HepG2 (cell line): ENCODE results near the gene GPC2. TPM values are rescaled to one million over a fixed set of nuclear protein-coding genes. Genes with fewer than 3 reads are reported as not detected.

Source experiments
- CHD4 ChIP-seq: fragments of 200-600 bp; sonication (generic); IDR thresholded peaks from 2 replicates; pipeline ENCODE4 v1.7.0; 2017; ENCODE audit warnings: mild to moderate bottlenecking, low read length, borderline replicate concordance
- GLI4 ChIP-seq: sonication (generic); formaldehyde crosslinking; IDR thresholded peaks from 2 replicates; pipeline ENCODE4 v1.5.1; 2020; ENCODE audit warnings: missing genetic modification reagents, mild to moderate bottlenecking, moderate library complexity, borderline replicate concordance
- HCFC1 ChIP-seq: fragments of 150-350 bp; IDR thresholded peaks from 2 replicates; pipeline ENCODE4 v1.6.1; 2014; ENCODE audit warnings: low read depth, low read length
- IRF1 ChIP-seq: sonication (generic); formaldehyde crosslinking; IDR thresholded peaks from 2 replicates; pipeline ENCODE4 v1.4.0; 2020; ENCODE audit warnings: low read depth, mild to moderate bottlenecking, missing genetic modification reagents
- KDM1A ChIP-seq: IDR thresholded peaks from 2 replicates; pipeline ENCODE4 v1.6.1; 2016; ENCODE audit warnings: missing compliant biosample characterization
- PRDM10 ChIP-seq: sonication (generic); formaldehyde crosslinking; IDR thresholded peaks from 2 replicates; pipeline ENCODE4 v1.4.0; 2020; ENCODE audit warnings: low read depth, missing genetic modification reagents
- SAFB2 ChIP-seq: sonication (generic); formaldehyde crosslinking; IDR thresholded peaks from 2 replicates; pipeline ENCODE4 v1.5.1; 2020; ENCODE audit warnings: missing genetic modification reagents, low read depth, mild to moderate bottlenecking, borderline replicate concordance
- TARDBP ChIP-seq: sonication (generic); formaldehyde crosslinking; IDR thresholded peaks from 2 replicates; pipeline ENCODE4 v1.8.0; 2022; ENCODE audit warnings: mild to moderate bottlenecking, missing genetic modification reagents
- TBL1XR1 ChIP-seq: fragments of 150-350 bp; IDR thresholded peaks from 2 replicates; pipeline ENCODE4 v1.6.1; 2014; ENCODE audit warnings: borderline replicate concordance, low read length; ENCODE audit not compliant: partially characterized antibody
- XBP1 ChIP-seq: sonication (generic); formaldehyde crosslinking; IDR thresholded peaks from 2 replicates; pipeline ENCODE4 v1.5.0; 2020; ENCODE audit warnings: missing genetic modification reagents
- ZC3H4 ChIP-seq: sonication (generic); formaldehyde crosslinking; IDR thresholded peaks from 2 replicates; pipeline ENCODE4 v1.4.0; 2020; ENCODE audit warnings: missing genetic modification reagents, borderline replicate concordance
- polyA plus RNA-seq, 8 experiments: library from polyadenylated mRNA; depleted of rRNA in 3 of 8; stranded (reverse) in 7 of 8; unstranded in 1 of 8; fragments of >200 nt; fragmentation: Illumina TruSeq in 4 of 8; extraction: Trizol in 4 of 8; gene quantifications; 2 replicates each; pipeline versions ENCODE4 v1.2.1 to v1.2.3, GENCODE V29; 2011 to 2016; ENCODE audit warnings: low read depth in 4 of 8, missing spikeins in 1 of 8, mixed read lengths in 1 of 8; ENCODE audit not compliant: insufficient read depth in 1 of 8
- total RNA-seq, 5 experiments: library from RNA; depleted of rRNA; stranded (reverse); fragments of >200 nt; fragmentation: Illumina TruSeq; extraction: Trizol; gene quantifications; 2 replicates each; pipeline ENCODE4 v1.2.3, GENCODE V29; 2016; ENCODE audit warnings: low read depth in 1 of 5
- TF ChIP-seq, protein P1 (sequence below): sonication (generic); formaldehyde crosslinking; IDR thresholded peaks from 2 replicates; pipeline ENCODE4 v1.4.0; 2020; ENCODE audit warnings: missing genetic modification reagents, borderline replicate concordance
- TF ChIP-seq, protein P2 (sequence below): sonication (generic); formaldehyde crosslinking; IDR thresholded peaks from 2 replicates; pipeline ENCODE4 v1.4.0; 2020; ENCODE audit warnings: mild to moderate bottlenecking, missing genetic modification reagents, borderline replicate concordance

GPC2 gene
- total and polyA plus RNA-seq, 2 of the 13 experiments (the other 11 are each of a cell fraction or from before 2014, with no cell fraction given) = 0.64 to 0.78 TPM

- TF ChIP-seq ZC3H4 (no peak), TARDBP (CRISPR knock-in tag) (0 out of 2 replicates have a peak, but pooled peaks have one; percentile 16), SAFB2 (CRISPR knock-in tag) (peak; percentile 67; the same call in 1 of the 2 replicates), KDM1A (no peak), HCFC1 (no peak), PRDM10 (CRISPR knock-in tag) (peak; percentile 52; the same call in 1 of the 2 replicates), CHD4 (no peak), XBP1 (CRISPR knock-in tag) (no peak), GLI4 (CRISPR knock-in tag) (no peak), TBL1XR1 (no peak), IRF1 (CRISPR knock-in tag) (no peak)
- TF ChIP-seq, protein P1, sequence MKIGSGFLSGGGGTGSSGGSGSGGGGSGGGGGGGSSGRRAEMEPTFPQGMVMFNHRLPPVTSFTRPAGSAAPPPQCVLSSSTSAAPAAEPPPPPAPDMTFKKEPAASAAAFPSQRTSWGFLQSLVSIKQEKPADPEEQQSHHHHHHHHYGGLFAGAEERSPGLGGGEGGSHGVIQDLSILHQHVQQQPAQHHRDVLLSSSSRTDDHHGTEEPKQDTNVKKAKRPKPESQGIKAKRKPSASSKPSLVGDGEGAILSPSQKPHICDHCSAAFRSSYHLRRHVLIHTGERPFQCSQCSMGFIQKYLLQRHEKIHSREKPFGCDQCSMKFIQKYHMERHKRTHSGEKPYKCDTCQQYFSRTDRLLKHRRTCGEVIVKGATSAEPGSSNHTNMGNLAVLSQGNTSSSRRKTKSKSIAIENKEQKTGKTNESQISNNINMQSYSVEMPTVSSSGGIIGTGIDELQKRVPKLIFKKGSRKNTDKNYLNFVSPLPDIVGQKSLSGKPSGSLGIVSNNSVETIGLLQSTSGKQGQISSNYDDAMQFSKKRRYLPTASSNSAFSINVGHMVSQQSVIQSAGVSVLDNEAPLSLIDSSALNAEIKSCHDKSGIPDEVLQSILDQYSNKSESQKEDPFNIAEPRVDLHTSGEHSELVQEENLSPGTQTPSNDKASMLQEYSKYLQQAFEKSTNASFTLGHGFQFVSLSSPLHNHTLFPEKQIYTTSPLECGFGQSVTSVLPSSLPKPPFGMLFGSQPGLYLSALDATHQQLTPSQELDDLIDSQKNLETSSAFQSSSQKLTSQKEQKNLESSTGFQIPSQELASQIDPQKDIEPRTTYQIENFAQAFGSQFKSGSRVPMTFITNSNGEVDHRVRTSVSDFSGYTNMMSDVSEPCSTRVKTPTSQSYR (CRISPR knock-in tag) = peak; percentile 59; the same call in 1 of the 2 replicates
- TF ChIP-seq, protein P2, sequence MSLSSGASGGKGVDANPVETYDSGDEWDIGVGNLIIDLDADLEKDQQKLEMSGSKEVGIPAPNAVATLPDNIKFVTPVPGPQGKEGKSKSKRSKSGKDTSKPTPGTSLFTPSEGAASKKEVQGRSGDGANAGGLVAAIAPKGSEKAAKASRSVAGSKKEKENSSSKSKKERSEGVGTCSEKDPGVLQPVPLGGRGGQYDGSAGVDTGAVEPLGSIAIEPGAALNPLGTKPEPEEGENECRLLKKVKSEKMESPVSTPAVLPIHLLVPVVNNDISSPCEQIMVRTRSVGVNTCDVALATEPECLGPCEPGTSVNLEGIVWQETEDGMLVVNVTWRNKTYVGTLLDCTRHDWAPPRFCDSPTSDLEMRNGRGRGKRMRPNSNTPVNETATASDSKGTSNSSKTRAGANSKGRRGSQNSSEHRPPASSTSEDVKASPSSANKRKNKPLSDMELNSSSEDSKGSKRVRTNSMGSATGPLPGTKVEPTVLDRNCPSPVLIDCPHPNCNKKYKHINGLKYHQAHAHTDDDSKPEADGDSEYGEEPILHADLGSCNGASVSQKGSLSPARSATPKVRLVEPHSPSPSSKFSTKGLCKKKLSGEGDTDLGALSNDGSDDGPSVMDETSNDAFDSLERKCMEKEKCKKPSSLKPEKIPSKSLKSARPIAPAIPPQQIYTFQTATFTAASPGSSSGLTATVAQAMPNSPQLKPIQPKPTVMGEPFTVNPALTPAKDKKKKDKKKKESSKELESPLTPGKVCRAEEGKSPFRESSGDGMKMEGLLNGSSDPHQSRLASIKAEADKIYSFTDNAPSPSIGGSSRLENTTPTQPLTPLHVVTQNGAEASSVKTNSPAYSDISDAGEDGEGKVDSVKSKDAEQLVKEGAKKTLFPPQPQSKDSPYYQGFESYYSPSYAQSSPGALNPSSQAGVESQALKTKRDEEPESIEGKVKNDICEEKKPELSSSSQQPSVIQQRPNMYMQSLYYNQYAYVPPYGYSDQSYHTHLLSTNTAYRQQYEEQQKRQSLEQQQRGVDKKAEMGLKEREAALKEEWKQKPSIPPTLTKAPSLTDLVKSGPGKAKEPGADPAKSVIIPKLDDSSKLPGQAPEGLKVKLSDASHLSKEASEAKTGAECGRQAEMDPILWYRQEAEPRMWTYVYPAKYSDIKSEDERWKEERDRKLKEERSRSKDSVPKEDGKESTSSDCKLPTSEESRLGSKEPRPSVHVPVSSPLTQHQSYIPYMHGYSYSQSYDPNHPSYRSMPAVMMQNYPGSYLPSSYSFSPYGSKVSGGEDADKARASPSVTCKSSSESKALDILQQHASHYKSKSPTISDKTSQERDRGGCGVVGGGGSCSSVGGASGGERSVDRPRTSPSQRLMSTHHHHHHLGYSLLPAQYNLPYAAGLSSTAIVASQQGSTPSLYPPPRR (CRISPR knock-in tag) = peak; percentile 56; the same call in 1 of the 2 replicates
Measured at GRCh38 chr7:100158229-100159098, 18.7 kb downstream of the GPC2 start, which contains the start of gene TRAPPC14 (continued).
